ENCODE results near the gene SLC10A3. TPM values are rescaled to one million over a fixed set of nuclear protein-coding genes. Genes with fewer than 3 reads are reported as not detected.

Gene SLC10A3
- total and polyA plus RNA-seq, 3 donors from 2014 or later, result 22.4 to 26.5 (median 25.0) TPM

- 88% methylated on average over 14 of the region's 23 CpGs; no CpG with 5 or more reads in 1 of the 2 donors for WGBS, 2 donors
- intact Hi-C loops (cut with DNase I; ENCODE audit: low total_unique reads), result no loop called here
- Histone ChIP-seq H3K4me3 (no peak overlapping the region), H3K4me1 (no peaks in the 10 kb centered on the region), H3K27me3 (no peaks in the 10 kb centered on the region), H3K9me3 (no peaks in the 10 kb centered on the region), H3K27ac (no peak overlapping the region), H3K36me3 (ENCODE audit: low read depth, missing control alignments) (no peaks in the 10 kb centered on the region)
- DNase-seq, result no peak
- TF ChIP-seq CTCF (IDR thresholded peaks at IDR 0.05) (no peak), POLR2A (IDR thresholded peaks at IDR 0.05) (no peak)
Observed at GRCh38 chrX:154532690-154533089, 42.3 kb upstream of the SLC10A3 start.

- 83% methylated on average over 2 of the region's 16 CpGs; no CpG with 5 or more reads in 1 of the 2 donors for WGBS, 2 donors
- no peak for TF ChIP-seq CTCF (IDR thresholded peaks at IDR 0.05)
- intact Hi-C loops (cut with DNase I; ENCODE audit: low total_unique reads), result no loop called here
- Histone ChIP-seq H3K4me1 (no peaks in the 10 kb centered on the region), H3K27me3 (no peaks in the 10 kb centered on the region), H3K9me3 (no peaks in the 10 kb centered on the region), H3K4me3 (no peak overlapping the region), H3K27ac (no peak overlapping the region), H3K36me3 (ENCODE audit: low read depth, missing control alignments) (no peaks in the 10 kb centered on the region)
- no peak for DNase-seq
Observed at GRCh38 chrX:154531626-154532025, 41.2 kb upstream of the SLC10A3 start.

GRCh38 chrX:154530286-154530685, 39.9 kb upstream of the SLC10A3 start:
- intact Hi-C loops (cut with DNase I; ENCODE audit: low total_unique reads), result no loop called here
- TF ChIP-seq CTCF (IDR thresholded peaks at IDR 0.05) (no peak), POLR2A (IDR thresholded peaks at IDR 0.05) (no peak)
- DNase-seq, result no peak
- no peaks in the 10 kb centered on the region for H3K27me3 ChIP-seq
- H3K4me3 ChIP-seq, result no peak overlapping the region
- H3K36me3 ChIP-seq (ENCODE audit: low read depth, missing control alignments), result no peaks in the 10 kb centered on the region
- no peaks in the 10 kb centered on the region for H3K4me1 ChIP-seq
- 89 to 96% methylated on average over 4 to 11 of the region's 11 CpGs for WGBS, 2 donors
- H3K9me3 ChIP-seq, result no peaks in the 10 kb centered on the region
- H3K27ac ChIP-seq, result no peak overlapping the region

GRCh38 chrX:154529206-154529612, 38.8 kb upstream of the SLC10A3 start:
- Histone ChIP-seq H3K36me3 (ENCODE audit: low read depth, missing control alignments) (no peaks in the 10 kb centered on the region), H3K27me3 (no peaks in the 10 kb centered on the region), H3K4me1 (no peaks in the 10 kb centered on the region), H3K9me3 (no peaks in the 10 kb centered on the region), H3K4me3 (no peak overlapping the region), H3K27ac (no peak overlapping the region)
- TF ChIP-seq POLR2A (IDR thresholded peaks at IDR 0.05) (no peak), CTCF (IDR thresholded peaks at IDR 0.05) (no peak)
- 61 to 70% methylated on average over 3 to 6 of the region's 6 CpGs for WGBS, 2 donors
- intact Hi-C loops (cut with DNase I; ENCODE audit: low total_unique reads), result no loop called here
- DNase-seq, result peak; percentile 38

- 20 to 23% methylated on average over 10 to 15 of the region's 15 CpGs for WGBS, 2 donors
- H3K27me3 ChIP-seq, result no peaks in the 10 kb centered on the region
- intact Hi-C loops (cut with DNase I; ENCODE audit: low total_unique reads), result no loop called here
- H3K4me3 ChIP-seq, result no peak overlapping the region
- H3K9me3 ChIP-seq, result no peaks in the 10 kb centered on the region
- no peaks in the 10 kb centered on the region for H3K4me1 ChIP-seq
- TF ChIP-seq CTCF (IDR thresholded peaks at IDR 0.05) (peak in 2 of 3 experiments; percentile 17 to 26), POLR2A (IDR thresholded peaks at IDR 0.05) (no peak)
- peak; percentile 86 for DNase-seq
- peak overlapping the region in 1 of 2 donors; percentile 78 for H3K27ac ChIP-seq
- H3K36me3 ChIP-seq (ENCODE audit: low read depth, missing control alignments), result no peaks in the 10 kb centered on the region
Observed at GRCh38 chrX:154526901-154527675, 36.7 kb upstream of the SLC10A3 start.

Measured in testis (tissue), 3 donors.